SK-N-SH (cell line): ENCODE results near the gene SPAG4. TPM values are rescaled to one million over a fixed set of nuclear protein-coding genes. Genes with fewer than 3 reads are reported as not detected.
A peak's percentile ranks its signal among the peaks of the same experiment; 100 is the strongest.

Source experiments
- CHD2 ChIP-seq: fragments of 150-350 bp; IDR thresholded peaks from 2 replicates; pipeline ENCODE4 v1.6.1; 2018; ENCODE audit warnings: low read length; ENCODE audit not compliant: partially characterized antibody
- EZH2phosphoT487 ChIP-seq: fragments of 200-600 bp; sonication (generic); IDR thresholded peaks from 2 replicates; pipeline ENCODE4 v1.6.1; 2017; ENCODE audit warnings: low read depth, mixed run types, mild to moderate bottlenecking, antibody characterized with exemption, moderate library complexity, borderline replicate concordance
- FOSL2 ChIP-seq: IDR thresholded peaks from 2 replicates; pipeline ENCODE4 v1.4.0; 2012; ENCODE audit warnings: low read depth, mild to moderate bottlenecking, moderate library complexity, borderline replicate concordance
- FOXM1 ChIP-seq: IDR thresholded peaks from 2 replicates; pipeline ENCODE4 v1.4.0; 2012; ENCODE audit warnings: low read depth, mild to moderate bottlenecking
- GABPA ChIP-seq: IDR thresholded peaks from 2 replicates; pipeline ENCODE4 v1.4.0; 2012; ENCODE audit warnings: low read depth, mild to moderate bottlenecking
- GATA2 ChIP-seq: sonication (generic); formaldehyde crosslinking; IDR thresholded peaks from 2 replicates; pipeline ENCODE4 v1.5.0; 2020; ENCODE audit warnings: mild to moderate bottlenecking, missing genetic modification reagents
- IRF3 ChIP-seq: fragments of 150-350 bp; IDR thresholded peaks from 2 replicates; pipeline ENCODE4 v1.6.1; 2016; ENCODE audit warnings: mild to moderate bottlenecking, low read depth, low read length
- MEF2A ChIP-seq: IDR thresholded peaks from 2 replicates; pipeline ENCODE4 v1.4.0; 2012; ENCODE audit warnings: low read depth, borderline replicate concordance
- MXI1 ChIP-seq: IDR thresholded peaks from 2 replicates; pipeline ENCODE4 v1.6.1; 2012; ENCODE audit warnings: mild to moderate bottlenecking, low read depth, low read length, improper control_type of control experiment
- NRF1 ChIP-seq: IDR thresholded peaks from 2 replicates; pipeline ENCODE4 v1.6.1; 2012; ENCODE audit warnings: low read depth, mild to moderate bottlenecking, low read length
- POLR2AphosphoS5 ChIP-seq: IDR thresholded peaks from 2 replicates; pipeline ENCODE4 v1.6.1; 2012; ENCODE audit warnings: low read depth, low read length
- RAD21 ChIP-seq: IDR thresholded peaks from 2 replicates; pipeline ENCODE4 v1.6.1; 2012; ENCODE audit warnings: mild to moderate bottlenecking, low read length
- RCOR1 ChIP-seq: fragments of 150-350 bp; IDR thresholded peaks from 2 replicates; pipeline ENCODE4 v1.6.1; 2017; ENCODE audit warnings: antibody characterized with exemption, low read length
- RFX5 ChIP-seq: IDR thresholded peaks from 2 replicates; pipeline ENCODE4 v1.6.1; 2012; ENCODE audit warnings: mild to moderate bottlenecking, improper control_type of control experiment, low read length
- SIN3A ChIP-seq: IDR thresholded peaks from 2 replicates; pipeline ENCODE4 v1.6.1; 2012; ENCODE audit warnings: low read depth, mild to moderate bottlenecking, low read length, moderate library complexity, borderline replicate concordance
- SMC3 ChIP-seq: IDR thresholded peaks from 2 replicates; pipeline ENCODE4 v1.6.1; 2012; ENCODE audit warnings: low read depth, low read length, improper control_type of control experiment
- TAF1 ChIP-seq: IDR thresholded peaks from 2 replicates; pipeline ENCODE4 v1.6.1; 2012; ENCODE audit warnings: low read depth, mild to moderate bottlenecking, low read length, moderate library complexity, borderline replicate concordance
- USF2 ChIP-seq: fragments of 150-350 bp; IDR thresholded peaks from 2 replicates; pipeline ENCODE4 v1.6.1; 2017; ENCODE audit warnings: antibody characterized with exemption, low read length, low read depth, borderline replicate concordance
- YY1 ChIP-seq: IDR thresholded peaks from 2 replicates; pipeline ENCODE4 v1.4.0; 2012; ENCODE audit warnings: low read depth, mild to moderate bottlenecking
- polyA plus RNA-seq, 3 experiments: library from polyadenylated mRNA; depleted of rRNA; stranded (reverse); fragments of >200 nt; gene quantifications; 2 replicates each; pipeline ENCODE4 v1.2.3, GENCODE V29; 2012
- TF ChIP-seq, protein P1 (sequence below): IDR thresholded peaks from 2 replicates; pipeline ENCODE4 v1.4.0; 2012; ENCODE audit warnings: low read depth, borderline replicate concordance
- TF ChIP-seq, protein P2 (sequence below): IDR thresholded peaks from 2 replicates; pipeline ENCODE4 v1.4.0; 2012; ENCODE audit warnings: low read depth

The SPAG4 gene
- polyA plus RNA-seq, 1 of the 3 experiments (the other 2 are of a cell fraction) = 6.9 TPM

- TF ChIP-seq FOSL2 (peak; percentile 8; the same call in 1 of the 2 replicates), USF2 (no peak), GATA2 (CRISPR knock-in tag) (no peak), RFX5 (0 out of 2 replicates have a peak, but pooled peaks have one; percentile 21), SIN3A (peak; percentile 48; the same call in 1 of the 2 replicates), FOXM1 (no peak), TAF1 (peak; percentile 40; the same call in 1 of the 2 replicates), YY1 (no peak), MXI1 (peak; percentile 92), SMC3 (peak; percentile 27), RCOR1 (no peak), MEF2A (no peak), EZH2phosphoT487 (no peak), IRF3 (no peak), GABPA (no peak), POLR2AphosphoS5 (peak; percentile 63), RAD21 (peak; percentile 44), CHD2 (no peak), NRF1 (no peak)
- TF ChIP-seq, protein P1, sequence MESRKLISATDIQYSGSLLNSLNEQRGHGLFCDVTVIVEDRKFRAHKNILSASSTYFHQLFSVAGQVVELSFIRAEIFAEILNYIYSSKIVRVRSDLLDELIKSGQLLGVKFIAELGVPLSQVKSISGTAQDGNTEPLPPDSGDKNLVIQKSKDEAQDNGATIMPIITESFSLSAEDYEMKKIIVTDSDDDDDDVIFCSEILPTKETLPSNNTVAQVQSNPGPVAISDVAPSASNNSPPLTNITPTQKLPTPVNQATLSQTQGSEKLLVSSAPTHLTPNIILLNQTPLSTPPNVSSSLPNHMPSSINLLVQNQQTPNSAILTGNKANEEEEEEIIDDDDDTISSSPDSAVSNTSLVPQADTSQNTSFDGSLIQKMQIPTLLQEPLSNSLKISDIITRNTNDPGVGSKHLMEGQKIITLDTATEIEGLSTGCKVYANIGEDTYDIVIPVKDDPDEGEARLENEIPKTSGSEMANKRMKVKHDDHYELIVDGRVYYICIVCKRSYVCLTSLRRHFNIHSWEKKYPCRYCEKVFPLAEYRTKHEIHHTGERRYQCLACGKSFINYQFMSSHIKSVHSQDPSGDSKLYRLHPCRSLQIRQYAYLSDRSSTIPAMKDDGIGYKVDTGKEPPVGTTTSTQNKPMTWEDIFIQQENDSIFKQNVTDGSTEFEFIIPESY = no peak
- TF ChIP-seq, protein P2, sequence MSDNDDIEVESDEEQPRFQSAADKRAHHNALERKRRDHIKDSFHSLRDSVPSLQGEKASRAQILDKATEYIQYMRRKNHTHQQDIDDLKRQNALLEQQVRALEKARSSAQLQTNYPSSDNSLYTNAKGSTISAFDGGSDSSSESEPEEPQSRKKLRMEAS = peak; percentile 84
Observed at GRCh38 chr20:35619196-35620095, 3.8 kb downstream of the SPAG4 start (continued).
